GM10847 (cell line): ENCODE data around the gene TMEM174.

Experiments used
- POLR2A ChIP-seq: IDR thresholded peaks from 2 replicates; pipeline ENCODE4 v1.6.1; 2011; ENCODE audit not compliant: insufficient read length; ENCODE audit errors: extremely low read depth

Gene TMEM174

DNA sequence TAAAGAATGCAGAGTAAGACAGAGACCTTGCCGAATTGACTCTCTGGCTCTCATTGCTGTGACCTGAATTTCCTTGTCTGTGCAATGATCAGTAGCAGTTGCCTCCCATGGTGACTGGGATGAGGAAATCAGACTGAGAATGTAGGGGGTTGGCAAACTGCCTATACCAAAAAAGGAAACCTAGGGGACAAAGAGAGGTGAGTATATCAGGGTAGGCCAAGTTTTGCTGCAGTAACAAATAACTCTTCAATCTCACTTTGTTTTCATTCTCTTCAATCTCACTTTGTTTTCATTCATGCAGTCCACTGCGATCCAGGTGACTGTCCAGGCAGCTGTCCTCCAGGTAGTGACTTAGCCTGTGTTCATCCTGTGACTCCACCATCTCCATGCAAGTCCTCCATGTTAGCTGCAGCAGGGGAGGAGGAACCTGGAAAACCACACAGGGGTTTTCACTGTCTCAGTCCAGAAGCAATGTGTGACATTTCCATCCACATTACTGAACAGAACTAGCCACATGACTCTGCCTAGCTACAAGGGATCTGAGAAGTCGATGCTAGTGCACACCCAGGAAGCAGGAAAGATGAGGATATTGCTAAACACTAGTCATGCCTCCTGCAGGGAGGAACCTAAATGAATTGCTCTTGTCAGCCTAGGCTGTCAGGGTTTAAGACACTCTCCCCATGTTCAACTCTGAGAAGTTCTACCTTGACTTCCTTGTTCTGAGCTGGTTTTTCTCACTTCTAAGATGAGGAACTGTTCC is 26.0 kb downstream of the TMEM174 start:
- no peak for TF ChIP-seq POLR2A

DNA sequence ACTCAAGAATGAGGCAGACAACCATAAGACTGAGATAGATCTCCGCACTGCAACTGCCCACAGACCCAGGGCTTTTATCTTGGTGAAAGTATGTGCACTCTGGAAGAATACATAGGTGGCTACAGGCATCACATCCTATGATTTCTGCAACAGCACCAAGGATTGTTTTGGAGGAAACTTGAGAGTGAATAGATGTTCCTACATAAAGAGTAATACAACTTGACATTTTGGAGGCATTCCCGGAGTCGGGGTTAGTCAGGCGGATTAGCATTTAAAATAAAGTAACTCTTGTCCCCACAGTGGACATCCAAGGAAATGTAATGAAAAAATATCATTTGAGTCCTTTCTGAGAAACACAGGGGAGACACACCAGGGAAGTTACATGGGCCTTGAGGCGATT is 26.7 kb downstream of the TMEM174 start:
- TF ChIP-seq POLR2A = no peak

DNA sequence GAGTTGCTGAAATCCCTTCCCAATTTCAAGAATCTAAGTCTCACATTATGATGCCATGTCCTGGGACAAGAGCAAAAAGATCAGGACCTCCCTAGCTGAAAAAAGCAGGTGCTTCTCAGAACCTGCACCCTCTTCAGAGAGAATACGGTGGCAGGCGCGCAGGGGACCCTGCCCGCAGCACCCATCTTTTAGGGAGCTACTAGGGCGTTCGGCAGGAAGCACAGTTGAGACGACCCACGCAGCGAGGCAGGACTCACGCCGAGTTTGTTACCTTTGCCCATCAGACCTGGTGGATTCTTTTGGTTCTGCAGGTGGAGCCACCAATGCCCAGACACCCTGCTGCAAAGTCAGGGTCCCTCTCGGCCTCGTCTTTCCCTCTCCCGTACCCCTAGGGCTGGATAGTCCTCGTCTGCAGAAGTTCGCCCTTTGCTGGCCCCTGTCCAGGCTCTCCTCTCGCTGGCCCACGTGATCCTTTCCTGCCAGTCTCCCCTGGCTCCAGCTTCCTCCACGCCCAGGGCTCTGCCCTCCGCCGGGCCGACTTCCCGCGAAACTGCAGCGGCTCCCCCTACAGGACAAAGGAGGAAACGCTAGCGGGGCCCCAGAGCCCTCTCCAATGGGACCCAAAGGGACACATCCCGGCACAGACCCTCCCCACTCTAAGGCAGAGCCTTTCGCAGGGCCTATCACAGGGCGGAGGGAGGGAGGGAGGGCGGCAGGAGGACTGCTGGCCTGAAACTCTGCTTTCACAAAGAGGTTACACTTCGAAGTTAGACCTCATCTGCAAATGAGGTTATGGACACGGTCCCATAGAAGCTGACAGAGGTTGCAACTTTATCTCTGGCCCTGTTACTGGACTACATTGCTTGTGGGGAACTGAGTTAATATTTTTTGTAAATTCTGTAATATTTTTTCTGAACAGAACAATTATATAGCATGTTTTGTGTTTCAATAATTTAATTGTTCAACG is 28.8 kb downstream of the TMEM174 start:
- no peak for TF ChIP-seq POLR2A

DNA sequence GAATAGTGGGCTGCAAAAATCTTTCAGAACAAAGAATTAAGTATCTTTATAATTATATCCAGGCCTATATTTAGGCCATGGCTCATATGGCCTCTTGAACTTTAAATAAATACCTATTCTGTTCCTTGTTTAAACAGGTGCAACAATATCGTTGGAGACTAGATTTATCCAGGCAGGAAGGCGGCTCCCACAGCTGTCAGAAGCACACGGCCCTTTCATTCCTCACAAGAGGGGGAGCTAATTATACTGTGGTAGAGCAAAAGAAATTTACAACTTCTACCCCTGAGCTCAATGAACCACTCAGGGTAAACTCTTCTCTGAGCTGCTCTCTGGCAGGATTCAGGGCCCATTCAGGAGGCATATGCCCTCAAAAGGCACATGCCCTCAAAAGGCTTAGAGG is 31.3 kb downstream of the TMEM174 start:
- no peak for TF ChIP-seq POLR2A

DNA sequence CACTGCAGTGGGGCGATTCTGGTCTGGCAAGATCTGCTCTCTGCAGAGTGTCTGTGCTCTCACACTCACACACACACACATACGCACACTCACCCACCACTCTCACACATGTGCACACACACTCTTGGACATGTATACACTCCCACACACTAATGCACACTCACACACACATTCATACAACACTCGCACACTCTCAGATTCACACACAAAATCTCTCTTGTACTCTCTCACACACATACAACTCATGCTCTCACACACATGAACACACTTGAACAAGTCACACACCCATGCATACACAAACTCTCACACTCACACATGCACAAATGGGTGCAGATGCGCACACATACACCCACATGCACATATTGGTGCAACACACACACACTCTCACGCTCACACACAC is 31.7 kb downstream of the TMEM174 start:
- no peak for TF ChIP-seq POLR2A

DNA sequence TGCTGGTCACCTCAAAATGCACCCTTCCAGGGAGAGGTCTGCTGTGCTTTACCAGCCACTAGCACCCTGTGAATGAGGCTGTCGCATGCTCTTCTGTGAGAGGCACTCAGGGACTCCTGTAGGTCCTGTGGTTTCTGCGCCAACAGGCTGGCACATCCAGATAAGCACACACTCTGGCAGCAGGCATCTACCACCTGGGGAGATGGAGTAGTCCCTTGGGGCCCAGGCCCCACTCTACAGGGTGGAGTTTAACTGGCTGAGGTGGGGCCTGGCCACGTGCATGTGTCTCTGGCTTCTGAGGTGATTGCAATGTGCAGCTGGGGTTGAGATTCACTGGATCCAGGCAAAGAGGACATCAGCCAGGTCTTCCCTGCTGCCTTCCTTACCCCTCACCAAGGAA is 32.3 kb downstream of the TMEM174 start:
- no peak for TF ChIP-seq POLR2A

DNA sequence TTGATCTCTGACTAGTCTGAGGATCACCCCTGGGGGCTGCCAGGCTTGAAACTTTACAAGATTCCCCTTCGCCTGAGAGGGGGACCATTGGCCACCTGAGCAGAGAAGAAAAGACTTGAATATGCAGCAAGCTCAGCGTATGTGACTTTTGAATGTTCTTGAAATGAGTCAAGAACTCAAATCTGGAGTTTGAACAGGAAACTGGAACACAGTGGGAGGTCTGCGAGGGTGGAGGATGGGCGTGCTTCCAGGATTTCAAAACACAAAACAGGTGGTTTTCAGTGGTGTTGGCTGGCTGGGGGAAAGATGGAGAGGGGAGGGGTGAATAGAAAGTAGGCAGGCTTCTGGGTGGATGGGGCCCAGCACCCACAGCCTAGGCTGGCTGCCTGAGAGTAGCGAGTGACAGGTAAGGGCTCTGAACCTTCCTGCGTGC is 40.6 kb downstream of the TMEM174 start:
- no peak for TF ChIP-seq POLR2A

DNA sequence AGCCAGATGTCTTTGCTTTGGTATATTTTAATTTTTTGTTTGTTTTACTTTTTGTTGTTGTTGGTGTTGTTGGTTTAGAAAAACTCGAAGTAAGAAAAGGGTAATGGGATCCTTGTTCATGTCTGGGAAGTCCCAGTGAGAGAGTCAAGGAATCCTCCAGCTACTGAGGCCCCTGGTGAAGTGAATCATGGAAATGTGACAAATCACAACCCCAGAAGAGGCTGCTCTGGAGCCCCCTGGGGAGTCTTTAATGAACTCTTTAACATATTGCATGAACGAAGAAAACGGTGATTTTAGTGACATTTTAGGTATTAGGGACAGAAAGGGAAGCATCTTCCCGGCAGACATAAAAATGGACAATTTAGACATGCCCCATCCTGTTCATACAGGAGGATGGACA is 41.3 kb downstream of the TMEM174 start:
- TF ChIP-seq POLR2A = no peak

DNA sequence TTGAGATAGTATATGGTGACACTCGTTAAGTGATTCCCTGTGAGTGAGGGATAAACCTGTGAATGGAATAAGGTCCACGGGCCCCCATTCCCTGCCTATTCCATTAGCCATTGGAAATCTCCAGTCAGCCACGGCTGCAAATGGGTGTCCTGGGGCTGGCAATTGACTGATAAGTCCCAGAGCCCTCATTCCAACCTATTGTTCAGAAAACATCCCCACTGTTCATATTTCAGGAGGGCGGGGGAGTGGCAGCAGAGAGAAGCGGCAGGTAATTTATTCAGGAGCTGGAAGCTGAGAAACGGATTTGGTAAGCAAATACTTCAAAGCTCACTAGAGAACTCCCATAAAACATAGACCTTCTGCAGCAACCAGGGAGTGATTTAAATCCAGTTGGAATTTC is 42.0 kb downstream of the TMEM174 start:
- TF ChIP-seq POLR2A = no peak

DNA sequence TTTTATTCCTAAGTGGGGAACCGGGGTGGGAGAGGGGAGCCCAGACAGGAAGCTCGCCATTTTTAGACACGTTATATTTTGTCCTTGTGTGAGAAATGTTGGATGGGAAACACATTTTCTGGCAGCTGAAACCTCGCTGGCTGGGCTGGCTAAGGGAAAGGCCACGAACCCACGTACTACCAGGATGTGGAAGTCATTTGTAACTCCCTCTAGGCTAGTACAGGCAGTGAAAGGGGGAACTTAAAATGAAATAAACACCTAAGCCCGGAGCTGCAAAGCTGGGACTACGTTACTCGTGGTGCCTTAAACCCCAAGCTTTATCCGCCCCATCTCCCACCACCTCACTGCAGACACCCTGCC is 42.5 kb downstream of the TMEM174 start:
- TF ChIP-seq POLR2A = no peak

DNA sequence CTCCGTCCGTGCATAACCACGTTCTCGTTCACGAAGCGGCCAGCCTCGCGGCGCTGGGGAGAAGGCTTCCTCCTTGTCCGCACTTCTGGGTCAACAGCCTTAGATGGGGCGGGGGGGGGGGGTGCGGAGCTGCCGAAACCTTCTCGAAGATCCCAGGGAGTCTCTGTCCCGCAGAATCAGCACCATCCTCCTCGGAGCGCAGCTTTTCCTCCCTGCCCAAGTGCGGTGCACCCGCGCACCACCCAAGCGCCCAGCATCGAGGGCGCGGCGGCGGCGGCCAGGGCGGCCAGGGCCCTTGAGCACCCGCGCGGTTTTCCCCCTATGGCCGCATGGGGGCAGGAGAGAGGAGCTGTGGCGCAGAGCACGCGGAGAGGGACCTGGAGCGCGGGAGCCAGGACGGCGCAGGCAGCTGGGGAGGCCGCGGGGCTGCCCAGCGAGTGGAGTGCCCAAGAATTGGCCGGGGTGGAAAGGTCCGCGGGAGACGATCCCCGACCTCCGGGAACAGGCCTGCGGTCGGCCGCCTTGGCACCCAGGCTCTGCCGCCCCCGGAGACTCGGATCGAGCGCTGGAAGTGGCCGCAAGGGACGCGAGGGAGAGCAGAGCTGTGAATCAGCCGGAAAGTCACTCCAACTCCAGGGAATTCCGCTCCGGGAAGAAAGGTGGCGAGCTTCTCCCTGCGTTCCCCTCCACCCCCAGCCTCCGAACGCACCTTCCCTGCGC is 43.1 kb downstream of the TMEM174 start:
- TF ChIP-seq POLR2A = no peak

DNA sequence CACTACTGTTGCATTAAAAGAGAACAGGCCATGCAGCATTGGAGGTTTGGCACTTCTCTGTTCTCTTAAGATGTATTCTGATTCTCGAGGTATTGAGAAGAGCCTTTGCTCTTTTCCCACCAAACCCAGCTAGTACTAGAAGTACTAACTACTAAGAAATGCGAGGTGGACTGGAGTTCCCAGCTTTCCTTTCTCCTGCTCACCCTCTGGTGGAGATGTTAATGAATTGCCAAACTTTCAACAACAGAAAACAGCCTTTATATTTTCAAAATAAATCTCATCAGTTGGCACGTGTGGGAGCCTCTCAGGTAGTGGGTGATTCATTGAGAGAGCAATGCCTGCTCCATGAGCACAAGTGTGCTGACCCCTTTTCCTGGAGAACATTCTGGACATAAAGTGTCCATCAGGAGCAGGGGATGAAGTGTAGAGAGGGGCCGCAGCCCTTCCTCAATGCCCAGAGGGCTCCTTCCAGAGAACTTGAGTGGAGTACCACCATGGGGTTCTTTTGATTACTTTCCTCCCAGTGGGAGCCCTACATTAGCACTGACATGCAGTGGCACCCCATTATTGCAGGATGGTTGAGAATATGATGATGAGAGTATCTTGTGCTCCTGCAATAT is 45.7 kb downstream of the TMEM174 start:
- TF ChIP-seq POLR2A = no peak

DNA sequence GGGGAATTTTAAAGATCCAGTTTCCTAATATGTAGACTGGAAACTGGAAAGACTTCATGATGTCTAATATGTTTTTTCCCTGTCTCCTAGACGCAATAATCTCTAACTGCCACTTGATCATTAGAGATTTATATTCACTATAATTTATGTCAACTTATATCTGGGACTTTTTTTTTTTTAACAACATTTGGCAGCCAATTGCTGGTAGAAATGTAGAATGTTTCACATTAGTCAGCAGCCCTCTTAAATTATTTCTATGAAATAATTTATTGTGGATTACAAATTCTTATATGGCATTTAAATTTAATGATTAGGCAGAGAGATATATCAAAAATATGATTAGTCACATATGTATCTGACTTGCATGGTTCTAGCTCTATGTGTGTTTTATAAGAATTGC is 48.2 kb downstream of the TMEM174 start:
- TF ChIP-seq POLR2A = no peak

DNA sequence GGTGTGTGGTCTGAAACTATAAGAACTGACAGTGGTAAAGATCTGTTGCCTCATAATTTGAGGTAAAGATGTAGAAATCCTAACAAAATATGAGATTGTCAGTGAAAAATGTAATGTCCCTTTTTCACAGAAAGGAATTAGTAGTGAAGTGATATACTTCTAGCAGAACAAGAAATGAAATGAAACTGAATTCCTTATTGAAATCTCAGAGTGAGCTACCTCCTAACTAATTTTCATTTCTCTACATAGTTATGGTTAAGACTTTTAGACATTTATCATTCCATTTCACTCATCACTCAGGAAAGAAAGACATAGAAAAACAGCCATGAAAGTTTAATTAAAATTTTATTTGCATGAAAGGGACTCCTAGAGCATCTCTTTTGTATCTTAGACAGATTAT is 48.7 kb downstream of the TMEM174 start:
- TF ChIP-seq POLR2A = no peak

DNA sequence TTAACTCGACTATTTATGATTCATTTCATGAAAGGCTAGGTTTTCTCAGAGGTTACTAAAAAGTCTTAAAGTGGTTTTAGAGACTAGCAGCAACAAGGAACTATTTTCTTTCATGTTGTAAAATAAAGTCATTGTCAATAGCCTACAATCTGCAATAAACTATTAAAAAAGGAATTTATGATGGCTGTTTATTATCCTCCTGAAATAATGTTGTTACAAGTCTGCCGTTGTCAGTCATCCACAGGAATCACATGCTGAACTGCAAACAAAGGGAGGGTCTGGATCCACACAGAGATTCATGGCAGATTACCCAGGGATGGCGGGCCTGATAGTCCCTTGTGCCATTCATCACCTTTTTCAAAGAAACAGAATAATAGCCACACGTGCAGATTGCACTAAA is 49.2 kb downstream of the TMEM174 start:
- TF ChIP-seq POLR2A = no peak
